Activated T-cell treated with anti-CD3 and anti-CD28 coated beads for 24 hours (primary cell): ENCODE data around the gene C1QB.

Experiments used
- DNase-seq: peaks from one replicate; pipeline ENCODE4 v3.0.0-alpha.2; 2020; ENCODE audit warnings: low read depth

C1QB gene

GRCh38 chr1:22635436-22635835 lies 17.6 kb upstream of the C1QB start:
- DNase-seq = no peak

GRCh38 chr1:22636353-22636752 lies 16.7 kb upstream of the C1QB start, which contains the start of gene C1QA:
C1QA (plus strand) TSS chr1:22636628; CDS start chr1:22637617, 989 bp downstream.
- DNase-seq = no peak

- no peak for DNase-seq
These were observed 16.1 kb upstream of the C1QB start for GRCh38 chr1:22636927-22637326.

GRCh38 chr1:22637907-22638445 lies 15.1 kb upstream of the C1QB start:
- no peak for DNase-seq

- no peak for DNase-seq
These were observed 14.4 kb upstream of the C1QB start for GRCh38 chr1:22638476-22639234.

GRCh38 chr1:22639286-22639685 lies 13.8 kb upstream of the C1QB start:
- DNase-seq = no peak

- no peak for DNase-seq
These were observed 11.8 kb upstream of the C1QB start for GRCh38 chr1:22641247-22641646.

GRCh38 chr1:22641906-22642636 lies 11.0 kb upstream of the C1QB start:
- DNase-seq = peak; percentile 61

- DNase-seq = no peak
These were observed 9.7 kb upstream of the C1QB start, which contains the start of gene C1QC for GRCh38 chr1:22643381-22643780. C1QC (plus strand) TSS chr1:22643633; CDS start chr1:22644024, 391 bp downstream.

GRCh38 chr1:22643928-22644327 lies 9.1 kb upstream of the C1QB start:
- DNase-seq = no peak

- DNase-seq = no peak
These were observed 7.1 kb upstream of the C1QB start for GRCh38 chr1:22645931-22646330.

GRCh38 chr1:22646384-22646783 lies 6.7 kb upstream of the C1QB start:
- DNase-seq = no peak

GRCh38 chr1:22650089-22650693 lies 2.8 kb upstream of the C1QB start:
- no peak for DNase-seq

- no peak for DNase-seq
These were observed 837 bp upstream of the C1QB start for GRCh38 chr1:22651941-22652856.

- DNase-seq = no peak
These were observed 1.7 kb downstream of the C1QB start for GRCh38 chr1:22654692-22655091.

GRCh38 chr1:22658385-22659163 lies 5.5 kb downstream of the C1QB start:
- no peak for DNase-seq

GRCh38 chr1:22660716-22661241 lies 7.7 kb downstream of the C1QB start:
- DNase-seq = no peak

- DNase-seq = no peak
These were observed 8.8 kb downstream of the C1QB start for GRCh38 chr1:22661880-22662279.

- no peak for DNase-seq
These were observed 9.3 kb downstream of the C1QB start for GRCh38 chr1:22662318-22662717.

- DNase-seq = no peak
These were observed 10.0 kb downstream of the C1QB start for GRCh38 chr1:22662986-22663408.
